Small intestine (tissue), 7 donors: ENCODE measurements around the gene SPTBN4. TPM values are rescaled to one million over a fixed set of nuclear protein-coding genes. Genes with fewer than 3 reads are reported as not detected.
"Not testable (repeated sequence)": the region's sequence is repeated elsewhere in the genome, so short reads cannot be mapped to it uniquely, and the experiment has no call there.

Experiments used
- DNase-seq, 2 donors: peaks; one replicate each; pipeline versions ENCODE4 v3.0.0 to v3.0.0-alpha.2; 2013
- FAIRE-seq: peaks from 2 replicates; lab custom pipeline; 2012; peaks lifted over from hg19 to GRCh38; lab: Jason Lieb, UNC
- H3K27ac ChIP-seq, 3 donors: one replicate each; pipeline ENCODE4 v1.5.1; 2013; ENCODE audit warnings: low read length in 2 of 3, mild to moderate bottlenecking in 2 of 3, control low read depth in 1 of 3, inconsistent platforms in 1 of 3, low read depth in 1 of 3, moderate library complexity in 1 of 3
- H3K27me3 ChIP-seq, 3 donors: one replicate each; pipeline ENCODE4 v1.6.1; 2013; ENCODE audit warnings: low read length in 3 of 3, inconsistent platforms in 1 of 3; ENCODE audit not compliant: control insufficient read depth in 3 of 3, insufficient read depth in 3 of 3
- H3K36me3 ChIP-seq, 3 donors: one replicate each; pipeline ENCODE4 v1.6.1; 2013; ENCODE audit warnings: low read length in 3 of 3, inconsistent platforms in 1 of 3, low read depth in 1 of 3, mild to moderate bottlenecking in 1 of 3, moderate library complexity in 1 of 3; ENCODE audit not compliant: control insufficient read depth in 3 of 3, insufficient read depth in 2 of 3
- H3K4me1 ChIP-seq, 3 donors: one replicate each; pipeline ENCODE4 v1.6.1; 2013; ENCODE audit warnings: low read length in 2 of 3, inconsistent platforms in 1 of 3, low read depth in 1 of 3, mild to moderate bottlenecking in 1 of 3, moderate library complexity in 1 of 3; ENCODE audit not compliant: control insufficient read depth in 3 of 3, insufficient read depth in 2 of 3
- H3K4me3 ChIP-seq, 3 donors: one replicate each; pipeline ENCODE4 v1.5.1; 2013; ENCODE audit warnings: low read length in 3 of 3, control low read depth in 1 of 3, inconsistent platforms in 1 of 3, low read depth in 1 of 3, mild to moderate bottlenecking in 1 of 3, moderate library complexity in 1 of 3
- H3K9me3 ChIP-seq, 2 donors: one replicate each; pipeline ENCODE4 v1.6.1; 2013; ENCODE audit warnings: low read depth in 1 of 2, low read length in 1 of 2; ENCODE audit not compliant: control insufficient read depth in 2 of 2, insufficient read depth in 1 of 2
- WGBS, 3 donors: extraction: QIAGEN DNeasy Blood & Tissue Kit; methylation state at CpG; one replicate each; pipeline ENCODE4 v1.1.7; 2013; 5-methylcytosine and 5-hydroxymethylcytosine counted together
- polyA plus RNA-seq, 4 donors: library from polyadenylated mRNA; stranded (reverse) in 3 of 4; unstranded in 1 of 4; fragments of 200-250 nt in 3 of 4; fragments of 120-200 nt in 1 of 4; gene quantifications; one replicate each; pipeline versions ENCODE4 v1.2.1 to v1.2.3, GENCODE V29; 2013
- donor health status: healthy with polysubstance abuse.
- donor health status: control.
- donor health status: control.
- donor health status: Bipolar disorder and iron deficiency.
- donor health status: healthy.

SPTBN4 gene
- polyA plus RNA-seq, 4 donors = 1.1 to 2.0 (median 1.8) TPM; not detected in 1

DNA sequence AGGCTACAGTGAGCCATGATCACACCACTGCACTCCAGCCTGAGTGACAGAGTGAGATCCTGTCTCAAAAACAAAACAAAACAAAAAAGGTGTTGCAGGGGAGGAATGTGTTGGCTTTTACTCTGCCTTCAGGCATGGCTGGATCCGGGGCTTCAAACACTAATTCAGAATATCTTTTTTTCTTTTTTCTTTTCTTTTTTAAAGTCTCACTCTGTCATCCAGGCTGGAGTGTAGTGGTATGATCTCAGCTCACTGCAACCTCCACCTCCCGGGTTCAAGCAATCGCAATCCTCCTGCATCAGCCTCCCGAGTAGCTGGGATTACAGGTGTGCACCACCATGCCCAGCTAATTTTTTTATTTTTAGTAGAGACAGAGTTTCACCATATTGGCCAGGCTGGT lies 124.9 kb downstream of the SPTBN4 start:
- peaks cover 0 to 31% (median 6%) of the 10 kb centered on the region in 3 donors for H3K36me3 ChIP-seq
- WGBS, 3 donors = 87 to 97% (median 94%) methylated on average over 4 of the region's 4 CpGs
- DNase-seq, H3K4me3 ChIP-seq, H3K27ac ChIP-seq, H3K4me1 ChIP-seq, H3K9me3 ChIP-seq, FAIRE-seq: not testable (repeated sequence)
- H3K27me3 ChIP-seq = peaks cover 0 to 24% (median 2%) of the 10 kb centered on the region in 3 donors

DNA sequence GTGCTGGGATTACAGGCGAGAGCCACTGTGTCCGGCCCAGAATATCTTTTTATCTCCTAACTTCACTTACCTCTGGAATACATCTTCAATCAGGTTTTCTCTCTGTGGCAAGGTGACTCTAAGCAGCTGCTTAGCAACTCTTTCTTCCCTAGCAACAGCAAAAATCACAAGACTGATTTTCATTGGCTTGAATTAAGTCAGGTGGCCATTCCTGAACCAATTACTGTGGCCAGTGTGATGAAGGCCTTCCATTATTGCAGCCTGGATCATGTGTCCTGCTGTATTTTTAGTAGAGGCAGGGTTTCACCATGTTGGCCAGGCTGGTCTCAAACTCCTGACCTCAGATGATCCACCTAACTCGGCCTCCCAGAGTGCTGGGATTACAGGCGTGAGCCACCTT lies 125.4 kb downstream of the SPTBN4 start:
- Histone ChIP-seq H3K4me1 (no peaks in the 10 kb centered on the region), H3K27me3 (peaks cover 0 to 27% (median 2%) of the 10 kb centered on the region in 3 donors), H3K27ac (no peak overlapping the region), H3K36me3 (peaks cover 0 to 27% (median 6%) of the 10 kb centered on the region in 3 donors), H3K4me3 (no peak overlapping the region), H3K9me3 (no peaks in the 10 kb centered on the region)
- DNase-seq (peak in 1 of 2 donors; percentile 56), FAIRE-seq (no peak)
- 89 to 90% (median 89%) methylated on average over 4 of the region's 4 CpGs for WGBS, 3 donors

DNA sequence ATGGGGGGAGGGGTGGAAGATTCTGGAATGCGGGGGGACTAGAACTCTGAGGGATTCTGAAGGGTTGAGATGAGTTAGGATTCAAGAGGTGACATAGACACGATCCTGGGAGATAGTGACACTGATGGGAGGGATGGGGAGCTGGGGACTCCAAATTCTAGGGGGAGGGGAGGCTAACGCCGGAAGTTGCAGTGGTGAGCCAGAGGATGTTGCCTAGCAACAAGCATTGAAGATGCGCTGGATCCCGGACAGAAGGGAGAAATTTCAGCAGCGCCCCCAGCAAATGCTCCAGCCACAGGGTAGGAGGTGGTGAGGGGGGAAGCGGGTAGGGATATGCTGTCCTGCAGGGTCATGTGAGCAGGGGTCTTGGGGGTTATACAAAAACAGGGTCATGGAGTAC lies 127.5 kb downstream of the SPTBN4 start:
- Histone ChIP-seq H3K36me3 (peaks cover 0 to 10% (median 0%) of the 10 kb centered on the region in 3 donors), H3K27ac (no peak overlapping the region), H3K4me3 (no peak overlapping the region), H3K9me3 (no peaks in the 10 kb centered on the region), H3K4me1 (peaks cover 0 to 5% (median 0%) of the 10 kb centered on the region in 3 donors), H3K27me3 (peaks cover 2 to 47% (median 3%) of the 10 kb centered on the region in 3 donors)
- FAIRE-seq (no peak), DNase-seq (no peak)
- WGBS, 3 donors = 17 to 31% (median 23%) methylated on average over 8 of the region's 8 CpGs

DNA sequence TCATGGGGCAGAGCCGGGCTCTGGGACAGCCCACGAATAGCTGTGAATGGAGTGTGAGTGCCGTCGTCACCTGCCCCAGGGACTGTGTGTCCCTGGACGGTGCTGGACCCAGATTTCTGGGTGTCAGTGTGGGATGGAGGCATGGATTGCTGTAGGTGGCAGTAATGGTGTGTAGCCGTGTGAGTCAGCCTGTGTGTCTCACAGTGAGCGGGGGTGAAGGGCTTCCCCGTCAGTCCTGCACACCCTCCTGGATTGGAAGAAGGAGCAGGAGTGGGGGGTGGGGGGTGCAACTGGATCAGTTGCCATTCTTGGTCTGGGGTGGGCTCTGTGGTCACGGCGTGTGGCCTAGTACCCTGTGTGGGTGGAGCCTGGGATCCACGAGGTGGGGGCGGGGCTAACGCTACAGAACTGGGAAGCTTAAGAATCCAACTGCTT lies 127.9 kb downstream of the SPTBN4 start:
- FAIRE-seq = no peak
- Histone ChIP-seq H3K36me3 (peaks cover 0 to 10% (median 0%) of the 10 kb centered on the region in 3 donors), H3K4me1 (peaks cover 0 to 6% (median 0%) of the 10 kb centered on the region in 3 donors), H3K27me3 (peaks cover 2 to 52% (median 3%) of the 10 kb centered on the region in 3 donors), H3K4me3 (no peak overlapping the region), H3K27ac (no peak overlapping the region), H3K9me3 (no peaks in the 10 kb centered on the region)
- DNase-seq = no peak
- 19 to 30% (median 25%) methylated on average over 13 of the region's 13 CpGs for WGBS, 3 donors

DNA sequence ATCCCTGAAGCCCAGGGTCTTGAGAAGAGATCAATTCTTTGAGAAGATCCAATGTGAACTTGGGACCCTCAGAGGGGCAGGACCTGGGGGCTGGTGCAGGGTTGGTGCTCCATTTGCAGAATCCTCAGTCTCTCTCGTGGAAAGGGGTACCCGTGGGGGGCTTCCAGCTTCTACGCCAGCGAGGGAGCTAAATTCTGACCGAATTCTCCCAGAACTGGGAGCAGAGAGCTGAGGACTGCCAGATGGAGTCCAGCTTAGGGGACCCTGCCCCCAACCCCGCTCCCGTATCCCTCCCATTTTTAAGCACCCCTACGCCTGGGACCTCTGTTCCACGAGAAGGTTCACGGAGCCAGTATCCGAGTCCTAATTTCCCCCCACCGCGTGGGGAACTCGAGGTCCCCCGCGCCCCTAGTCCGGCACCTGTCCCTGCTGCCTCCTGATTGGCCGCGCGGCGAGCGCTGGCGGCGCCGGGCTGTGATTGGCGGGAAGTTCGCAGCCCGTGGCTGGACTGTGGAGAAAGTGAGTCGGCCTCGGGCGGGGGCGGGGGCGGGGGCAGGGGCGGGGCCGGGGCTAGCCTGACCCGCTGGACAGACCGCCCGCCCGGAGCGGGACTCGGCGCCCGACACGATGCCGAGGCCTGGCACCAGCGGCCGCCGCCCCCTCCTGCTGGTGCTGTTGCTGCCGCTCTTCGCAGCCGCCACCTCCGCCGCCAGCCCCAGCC lies 130.0 kb downstream of the SPTBN4 start:
- no peak overlapping the region for H3K27ac ChIP-seq
- FAIRE-seq (no peak), DNase-seq (peak; percentile 37 to 40)
- 5 to 9% (median 7%) methylated on average over 41 to 53 of the region's 53 CpGs for WGBS, 3 donors
- H3K9me3 ChIP-seq = no peaks in the 10 kb centered on the region
- peaks cover 0 to 22% (median 2%) of the 10 kb centered on the region in 3 donors for H3K4me1 ChIP-seq
- H3K36me3 ChIP-seq = no peaks in the 10 kb centered on the region
- H3K27me3 ChIP-seq = peaks cover 4 to 67% (median 5%) of the 10 kb centered on the region in 3 donors
- H3K4me3 ChIP-seq = no peak overlapping the region

DNA sequence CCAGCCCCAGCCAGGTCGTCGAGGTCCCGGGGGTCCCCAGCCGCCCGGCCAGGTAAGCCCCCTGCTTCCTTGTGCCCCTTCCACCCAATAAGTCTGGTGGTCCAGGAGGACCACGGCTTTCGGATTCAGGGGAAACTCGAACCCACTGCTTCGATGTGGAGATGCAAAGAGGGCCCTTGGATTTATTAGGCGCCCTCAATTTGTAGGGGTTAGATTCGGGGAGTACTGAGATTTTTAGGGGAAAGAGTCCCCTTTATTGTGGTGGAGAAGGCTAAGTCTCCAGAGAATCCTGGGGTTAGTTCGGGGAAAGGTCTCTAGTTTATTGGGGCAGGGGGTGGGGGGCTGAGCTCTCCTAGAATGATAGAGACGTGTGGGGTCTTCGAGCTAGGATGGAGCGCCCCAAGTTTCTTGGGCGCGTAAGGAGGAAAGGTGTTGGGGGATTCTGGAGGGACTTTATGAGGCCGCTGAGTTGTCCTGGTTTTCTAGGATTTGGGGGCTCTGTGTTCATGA lies 130.6 kb downstream of the SPTBN4 start:
- H3K36me3 ChIP-seq = no peaks in the 10 kb centered on the region
- H3K27ac ChIP-seq = peak overlapping the region in 1 of 3 donors; percentile 48
- H3K9me3 ChIP-seq = no peaks in the 10 kb centered on the region
- FAIRE-seq (no peak), DNase-seq (no peak)
- peak overlapping the region in 1 of 3 donors; percentile 15 for H3K4me3 ChIP-seq
- peaks cover 2 to 28% (median 4%) of the 10 kb centered on the region in 3 donors for H3K4me1 ChIP-seq
- H3K27me3 ChIP-seq = peaks cover 4 to 69% (median 5%) of the 10 kb centered on the region in 3 donors
- WGBS, 3 donors = 10 to 15% (median 14%) methylated on average over 18 of the region's 18 CpGs

DNA sequence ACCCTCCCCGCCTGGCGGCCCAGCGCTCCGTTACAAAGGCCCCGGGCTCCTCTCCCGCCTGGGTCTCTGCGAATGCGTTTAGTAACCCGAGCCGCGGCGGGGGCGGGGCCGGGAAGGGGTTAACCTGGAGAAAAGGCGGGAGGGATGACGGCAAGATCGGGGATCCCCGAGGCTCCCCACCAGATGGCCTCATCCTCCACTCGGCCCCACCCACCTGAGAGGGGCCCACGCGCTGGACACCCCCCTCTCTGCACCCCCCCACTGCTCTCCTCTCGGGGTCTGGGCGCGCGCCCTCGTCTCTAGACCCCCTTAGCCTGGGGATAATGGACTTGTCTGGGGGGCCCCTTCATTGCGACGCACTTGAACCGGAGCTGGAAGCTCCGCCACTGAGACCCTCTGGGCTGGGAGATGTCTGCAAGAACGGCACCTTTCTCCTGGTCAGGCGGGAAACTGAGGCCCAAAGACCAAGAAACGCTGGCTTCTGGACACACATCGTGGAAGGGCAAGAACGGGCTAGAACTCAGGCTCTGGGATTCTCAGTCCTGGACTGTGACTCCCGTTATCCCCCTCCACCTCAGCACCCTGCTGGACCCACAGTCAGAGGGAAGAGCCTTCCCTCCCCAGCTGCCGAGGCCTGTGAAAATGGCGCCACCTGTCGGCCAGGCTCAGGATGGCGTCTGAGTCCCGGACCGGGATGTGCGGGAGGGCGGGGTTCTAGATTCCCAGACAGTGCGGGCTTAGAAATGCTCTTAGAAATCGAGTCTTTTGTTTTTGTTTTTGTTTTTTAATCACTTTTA lies 131.5 kb downstream of the SPTBN4 start:
- DNase-seq = peak; percentile 81 to 93
- Histone ChIP-seq H3K27ac (peak overlapping the region in 1 of 3 donors; percentile 76), H3K36me3 (no peaks in the 10 kb centered on the region), H3K9me3 (no peaks in the 10 kb centered on the region), H3K27me3 (peaks cover 4 to 69% (median 5%) of the 10 kb centered on the region in 3 donors), H3K4me1 (peaks cover 8 to 38% (median 11%) of the 10 kb centered on the region in 3 donors), H3K4me3 (peak overlapping the region in 1 of 3 donors; percentile 50)
- 1 to 4% (median 1%) methylated on average over 39 to 46 of the region's 46 CpGs for WGBS, 3 donors
- no peak for FAIRE-seq

DNA sequence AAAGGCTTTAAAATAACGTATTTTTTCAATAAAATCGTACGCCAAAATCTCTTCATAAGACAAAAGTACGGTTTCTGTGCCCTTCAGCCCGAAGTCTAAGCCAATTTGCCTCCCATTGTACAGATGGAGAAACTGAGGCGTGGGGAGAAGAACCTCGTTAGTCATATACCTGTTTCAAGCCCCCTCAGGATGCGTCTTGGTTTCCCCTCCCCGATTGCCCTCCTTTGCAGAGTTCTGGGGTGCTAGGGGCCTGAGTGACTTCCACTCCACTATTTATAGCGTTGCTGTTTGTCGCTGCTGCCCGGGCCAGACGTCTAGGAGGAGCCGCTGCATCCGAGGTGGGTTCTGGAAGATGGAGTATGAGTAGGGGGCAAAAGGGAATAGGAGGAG lies 132.1 kb downstream of the SPTBN4 start:
- Histone ChIP-seq H3K4me3 (peak overlapping the region in 1 of 3 donors; percentile 25), H3K4me1 (peaks cover 8 to 41% (median 11%) of the 10 kb centered on the region in 3 donors), H3K36me3 (no peaks in the 10 kb centered on the region), H3K9me3 (no peaks in the 10 kb centered on the region), H3K27ac (no peak overlapping the region), H3K27me3 (peaks cover 4 to 69% (median 5%) of the 10 kb centered on the region in 3 donors)
- FAIRE-seq = no peak
- WGBS, 3 donors = 11 to 13% (median 12%) methylated on average over 15 of the region's 15 CpGs
- DNase-seq = peak in 1 of 2 donors; percentile 13
